ENCODE data around the gene IGF1R. TPM values are rescaled to one million over a fixed set of nuclear protein-coding genes. Genes with fewer than 3 reads are reported as not detected.

Gene IGF1R
- total and polyA plus RNA-seq, 8 donors = 8.1 to 50.3 (median 36.0) TPM

DNA sequence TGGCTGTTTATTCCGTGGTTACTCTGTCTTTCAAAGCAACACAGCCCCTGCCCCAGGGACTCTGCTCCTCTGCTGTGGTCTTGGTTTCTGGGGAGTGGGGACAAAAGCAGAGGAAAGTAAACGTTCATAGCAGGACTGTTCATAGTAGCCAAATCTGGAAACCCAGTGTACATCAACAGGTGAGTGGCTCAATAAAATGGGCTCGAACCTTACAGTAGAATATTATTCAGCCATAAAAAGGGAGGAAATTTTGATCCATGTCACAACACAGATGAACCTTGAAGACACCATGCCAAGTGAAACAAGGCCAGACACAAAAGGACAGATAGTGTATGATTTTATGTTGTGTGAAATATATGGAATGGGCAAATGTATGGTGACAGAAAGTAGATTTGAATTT is 269.1 kb downstream of the IGF1R start:
- no peak overlapping the region for H3K27ac ChIP-seq
- no peaks in the 10 kb centered on the region for H3K27me3 ChIP-seq
- H3K4me1 ChIP-seq = peaks cover 10 to 18% (median 12%) of the 10 kb centered on the region in 3 donors
- ATAC-seq = no peak
- H3K9me3 ChIP-seq = no peaks in the 10 kb centered on the region
- 90 to 91% methylated on average over 3 of the region's 3 CpGs for WGBS, 2 donors
- TF ChIP-seq, protein P1, sequence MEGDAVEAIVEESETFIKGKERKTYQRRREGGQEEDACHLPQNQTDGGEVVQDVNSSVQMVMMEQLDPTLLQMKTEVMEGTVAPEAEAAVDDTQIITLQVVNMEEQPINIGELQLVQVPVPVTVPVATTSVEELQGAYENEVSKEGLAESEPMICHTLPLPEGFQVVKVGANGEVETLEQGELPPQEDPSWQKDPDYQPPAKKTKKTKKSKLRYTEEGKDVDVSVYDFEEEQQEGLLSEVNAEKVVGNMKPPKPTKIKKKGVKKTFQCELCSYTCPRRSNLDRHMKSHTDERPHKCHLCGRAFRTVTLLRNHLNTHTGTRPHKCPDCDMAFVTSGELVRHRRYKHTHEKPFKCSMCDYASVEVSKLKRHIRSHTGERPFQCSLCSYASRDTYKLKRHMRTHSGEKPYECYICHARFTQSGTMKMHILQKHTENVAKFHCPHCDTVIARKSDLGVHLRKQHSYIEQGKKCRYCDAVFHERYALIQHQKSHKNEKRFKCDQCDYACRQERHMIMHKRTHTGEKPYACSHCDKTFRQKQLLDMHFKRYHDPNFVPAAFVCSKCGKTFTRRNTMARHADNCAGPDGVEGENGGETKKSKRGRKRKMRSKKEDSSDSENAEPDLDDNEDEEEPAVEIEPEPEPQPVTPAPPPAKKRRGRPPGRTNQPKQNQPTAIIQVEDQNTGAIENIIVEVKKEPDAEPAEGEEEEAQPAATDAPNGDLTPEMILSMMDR (IDR thresholded peaks at IDR 0.05) = no peak
- H3K36me3 ChIP-seq = peaks cover 3 to 35% (median 11%) of the 10 kb centered on the region in 3 donors
- no peak overlapping the region for H3K4me3 ChIP-seq
- FAIRE-seq = no peak
- DNase-seq = no peak
- intact Hi-C loops (cut with DNase I) = no loop called here

DNA sequence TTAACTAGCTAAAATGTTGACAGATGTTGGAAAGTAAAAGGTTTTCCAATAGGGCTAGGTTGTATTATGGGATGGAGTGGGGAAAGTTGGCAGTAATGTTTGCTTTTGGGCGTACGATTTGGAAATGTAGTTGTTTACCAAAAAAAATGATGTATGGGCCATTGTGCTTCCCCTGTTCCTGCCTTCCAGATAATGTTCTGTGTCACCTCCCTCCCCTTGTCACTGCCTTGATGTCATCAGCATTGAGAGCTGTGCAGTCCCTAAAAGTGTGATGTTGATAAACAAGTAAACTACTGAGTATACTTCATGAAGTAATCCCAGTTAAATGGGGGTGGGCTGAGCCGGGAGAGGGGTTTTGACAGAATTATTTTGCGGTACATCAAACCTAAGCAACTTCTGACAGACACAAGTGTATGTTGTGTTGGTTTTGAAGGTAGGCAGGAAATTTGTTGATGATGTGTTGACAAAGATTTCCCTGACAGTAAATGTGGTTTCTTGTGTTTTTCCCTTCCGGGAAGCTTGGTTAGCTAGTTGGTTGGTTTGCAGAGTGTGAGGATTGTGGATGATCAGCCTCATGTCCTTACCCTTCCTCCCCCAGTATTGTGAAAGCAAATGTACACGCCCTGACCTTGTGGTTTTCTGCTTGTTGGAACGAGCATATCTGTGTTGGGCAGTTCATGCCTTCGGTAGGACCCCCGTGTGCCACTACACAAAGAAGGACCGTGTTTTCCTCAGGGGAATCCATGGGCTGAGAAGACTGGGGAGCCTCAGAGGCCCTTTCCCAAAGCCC is 271.9 kb downstream of the IGF1R start:
- peak overlapping the region in 1 of 4 donors; percentile 33 for H3K27ac ChIP-seq
- DNase-seq = no peak
- no peak for ATAC-seq
- peaks cover 14 to 30% (median 25%) of the 10 kb centered on the region in 3 donors for H3K4me1 ChIP-seq
- WGBS, 2 donors = 66 to 68% methylated on average over 10 of the region's 10 CpGs
- intact Hi-C loops (cut with DNase I) = no loop called here
- TF ChIP-seq, protein P1 (IDR thresholded peaks at IDR 0.05) = no peak
- H3K27me3 ChIP-seq = no peaks in the 10 kb centered on the region
- no peaks in the 10 kb centered on the region for H3K9me3 ChIP-seq
- peaks cover 0 to 35% (median 3%) of the 10 kb centered on the region in 3 donors for H3K36me3 ChIP-seq
- H3K4me3 ChIP-seq = no peak overlapping the region
- FAIRE-seq = no peak

DNA sequence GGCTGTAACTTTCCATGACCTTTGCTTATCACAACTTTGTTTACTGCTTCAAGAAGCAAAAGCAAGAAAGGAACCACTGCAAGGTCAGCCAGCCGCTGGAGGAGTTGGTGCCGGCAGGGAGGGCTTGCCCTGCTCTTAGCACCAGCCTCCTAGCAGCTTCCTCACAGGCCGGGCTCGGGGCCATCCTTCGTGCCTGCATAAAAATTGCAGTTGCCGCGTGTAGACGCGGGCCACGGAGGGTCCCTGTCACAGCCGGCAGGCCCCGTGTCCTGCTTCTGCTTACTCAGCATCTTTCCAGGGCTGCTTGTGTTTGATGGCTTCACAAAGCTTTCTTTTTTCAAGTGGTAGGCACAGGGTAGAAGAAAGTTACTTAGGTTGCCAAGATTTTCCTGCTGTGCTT is 274.8 kb downstream of the IGF1R start:
- no peak for FAIRE-seq
- no peaks in the 10 kb centered on the region for H3K27me3 ChIP-seq
- DNase-seq = peak; percentile 40 to 75 (median 48)
- TF ChIP-seq, protein P1 (IDR thresholded peaks at IDR 0.05) = no peak
- intact Hi-C loops (cut with DNase I) = no loop called here
- peaks cover 0 to 22% (median 3%) of the 10 kb centered on the region in 3 donors for H3K36me3 ChIP-seq
- 43 to 46% methylated on average over 12 of the region's 12 CpGs for WGBS, 2 donors
- H3K27ac ChIP-seq = peak overlapping the region in 2 of 4 donors; percentile 42 to 65
- no peak overlapping the region for H3K4me3 ChIP-seq
- peak; percentile 42 to 84 (median 62) for ATAC-seq
- no peaks in the 10 kb centered on the region for H3K9me3 ChIP-seq
- peaks cover 8 to 24% (median 18%) of the 10 kb centered on the region in 3 donors for H3K4me1 ChIP-seq

DNA sequence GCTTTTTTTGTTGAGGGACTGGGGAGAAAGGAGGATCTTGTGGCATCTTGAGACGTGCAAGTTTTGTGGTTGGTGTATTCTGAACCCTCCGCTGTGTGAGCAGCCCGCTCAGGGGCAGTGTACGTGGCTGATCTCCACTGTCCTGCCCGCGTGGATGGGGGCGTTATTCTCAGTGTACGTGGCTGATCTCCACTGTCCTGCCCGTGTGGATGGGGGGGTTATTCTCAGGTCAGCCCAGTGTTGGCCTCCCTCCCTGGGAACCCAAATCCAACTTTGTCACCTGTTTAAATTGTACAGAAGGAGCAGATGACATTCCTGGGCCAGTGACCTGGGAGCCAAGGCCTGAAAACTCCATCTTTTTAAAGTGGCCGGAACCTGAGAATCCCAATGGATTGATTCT is 275.2 kb downstream of the IGF1R start:
- no peak overlapping the region for H3K4me3 ChIP-seq
- peak overlapping the region in 2 of 4 donors; percentile 42 to 65 for H3K27ac ChIP-seq
- FAIRE-seq (no peak), ATAC-seq (peak; percentile 22 to 59 (median 45)), DNase-seq (no peak)
- WGBS, 2 donors = 42 to 49% methylated on average over 10 of the region's 10 CpGs
- no peaks in the 10 kb centered on the region for H3K27me3 ChIP-seq
- H3K36me3 ChIP-seq = peaks cover 0 to 22% (median 3%) of the 10 kb centered on the region in 3 donors
- peaks cover 8 to 24% (median 18%) of the 10 kb centered on the region in 3 donors for H3K4me1 ChIP-seq
- H3K9me3 ChIP-seq = no peaks in the 10 kb centered on the region
- TF ChIP-seq, protein P1 (IDR thresholded peaks at IDR 0.05) = no peak
- intact Hi-C loops (cut with DNase I) = no loop called here

Data from pancreas (tissue), 10 donors.